Cardiac fibroblast (primary cell): ENCODE results near the gene ZNF586.
"Not testable (repeated sequence)": the region's sequence is repeated elsewhere in the genome, so short reads cannot be mapped to it uniquely, and the experiment has no call there.

Experiments used
- DNase-seq, 2 donors: peaks; one replicate each; pipeline versions ENCODE4 v3.0.0 to v3.0.0-alpha.2; 2010; ENCODE audit warnings: low read depth in 2 of 2
- H3K4me3 ChIP-seq, 2 donors: replicated peaks in 1 of 2; 1 replicate in 1 of 2; 2 replicates in 1 of 2; pipeline ENCODE4 v1.5.1; 2011; ENCODE audit warnings: low read depth in 2 of 2, low read length in 2 of 2, mild to moderate bottlenecking in 2 of 2, moderate library complexity in 1 of 2
- TF ChIP-seq, protein P1 (sequence below): IDR thresholded peaks from one replicate; pipeline ENCODE4 v1.5.1; 2011; ENCODE audit warnings: low read depth, mild to moderate bottlenecking, low read length, inconsistent platforms

The ZNF586 gene

DNA sequence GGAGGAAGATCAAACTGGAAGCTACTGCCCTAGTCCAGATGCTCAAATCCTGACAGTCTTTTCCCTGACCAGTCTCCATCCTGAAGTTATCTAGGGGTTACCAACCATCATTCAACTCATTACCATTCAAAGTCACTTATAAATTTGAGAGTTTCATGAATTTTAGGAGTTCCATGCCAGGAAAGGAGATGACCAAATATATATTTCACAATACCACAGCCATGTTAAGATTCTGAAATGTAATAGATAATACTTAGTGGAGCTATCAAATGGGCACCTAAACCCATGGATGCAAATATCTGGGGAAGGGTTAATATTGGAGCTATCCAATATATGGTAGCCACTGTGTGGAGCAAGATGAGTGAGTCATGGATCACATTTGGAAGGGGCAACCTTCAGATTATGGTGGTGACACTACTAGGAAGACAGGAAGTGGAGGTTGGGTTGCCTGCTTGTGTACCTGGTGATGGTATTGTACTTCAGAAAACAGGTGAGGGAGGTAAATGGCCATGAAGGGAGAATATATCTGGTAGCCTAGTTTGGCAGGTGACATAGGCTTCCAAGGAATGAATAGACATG is 18.7 kb downstream of the ZNF586 start:
- no peak overlapping the region for H3K4me3 ChIP-seq
- no peak for DNase-seq
- TF ChIP-seq, protein P1, sequence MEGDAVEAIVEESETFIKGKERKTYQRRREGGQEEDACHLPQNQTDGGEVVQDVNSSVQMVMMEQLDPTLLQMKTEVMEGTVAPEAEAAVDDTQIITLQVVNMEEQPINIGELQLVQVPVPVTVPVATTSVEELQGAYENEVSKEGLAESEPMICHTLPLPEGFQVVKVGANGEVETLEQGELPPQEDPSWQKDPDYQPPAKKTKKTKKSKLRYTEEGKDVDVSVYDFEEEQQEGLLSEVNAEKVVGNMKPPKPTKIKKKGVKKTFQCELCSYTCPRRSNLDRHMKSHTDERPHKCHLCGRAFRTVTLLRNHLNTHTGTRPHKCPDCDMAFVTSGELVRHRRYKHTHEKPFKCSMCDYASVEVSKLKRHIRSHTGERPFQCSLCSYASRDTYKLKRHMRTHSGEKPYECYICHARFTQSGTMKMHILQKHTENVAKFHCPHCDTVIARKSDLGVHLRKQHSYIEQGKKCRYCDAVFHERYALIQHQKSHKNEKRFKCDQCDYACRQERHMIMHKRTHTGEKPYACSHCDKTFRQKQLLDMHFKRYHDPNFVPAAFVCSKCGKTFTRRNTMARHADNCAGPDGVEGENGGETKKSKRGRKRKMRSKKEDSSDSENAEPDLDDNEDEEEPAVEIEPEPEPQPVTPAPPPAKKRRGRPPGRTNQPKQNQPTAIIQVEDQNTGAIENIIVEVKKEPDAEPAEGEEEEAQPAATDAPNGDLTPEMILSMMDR = no peak

DNA sequence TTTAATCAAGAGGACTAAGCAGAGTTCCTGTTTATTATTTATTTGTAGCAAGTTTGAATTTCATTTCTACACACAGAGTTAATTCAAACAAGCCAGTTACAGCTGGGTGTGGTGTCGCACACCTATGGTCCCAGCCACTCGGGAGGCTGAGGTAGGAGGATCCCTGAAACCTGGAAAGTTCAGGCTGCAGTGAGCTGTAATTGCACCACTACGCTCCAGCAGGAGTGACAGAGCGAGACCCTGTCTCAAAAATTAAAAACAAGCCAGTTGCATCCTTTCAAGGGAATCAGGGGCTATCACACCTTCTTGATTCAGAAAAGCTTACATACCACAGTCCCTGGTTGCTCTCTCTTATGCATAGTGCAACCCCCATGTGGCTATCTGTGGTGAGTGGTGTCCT is 19.8 kb downstream of the ZNF586 start:
- DNase-seq = no peak
- TF ChIP-seq, protein P1 = no peak
- no peak overlapping the region for H3K4me3 ChIP-seq

DNA sequence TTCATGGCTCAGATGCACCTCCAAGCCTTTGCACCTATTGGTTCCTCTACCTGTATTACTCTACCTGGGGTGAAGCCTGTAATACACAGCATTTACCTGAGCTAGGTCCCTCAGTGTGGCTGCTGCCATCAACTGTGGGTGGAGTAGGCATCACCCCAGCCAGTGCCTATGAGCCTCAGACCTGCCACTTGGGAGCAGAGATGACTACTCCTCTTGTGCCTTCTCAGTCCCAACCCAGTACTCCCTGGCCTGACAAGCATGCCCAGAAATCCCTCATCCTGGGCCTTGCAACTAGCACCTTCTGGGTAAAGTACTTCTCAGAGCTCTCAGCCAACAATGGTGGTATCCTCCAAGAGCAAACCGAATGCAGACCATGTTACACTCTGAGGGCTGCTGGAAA is 27.1 kb downstream of the ZNF586 start:
- not testable (repeated sequence) for H3K4me3 ChIP-seq, DNase-seq

DNA sequence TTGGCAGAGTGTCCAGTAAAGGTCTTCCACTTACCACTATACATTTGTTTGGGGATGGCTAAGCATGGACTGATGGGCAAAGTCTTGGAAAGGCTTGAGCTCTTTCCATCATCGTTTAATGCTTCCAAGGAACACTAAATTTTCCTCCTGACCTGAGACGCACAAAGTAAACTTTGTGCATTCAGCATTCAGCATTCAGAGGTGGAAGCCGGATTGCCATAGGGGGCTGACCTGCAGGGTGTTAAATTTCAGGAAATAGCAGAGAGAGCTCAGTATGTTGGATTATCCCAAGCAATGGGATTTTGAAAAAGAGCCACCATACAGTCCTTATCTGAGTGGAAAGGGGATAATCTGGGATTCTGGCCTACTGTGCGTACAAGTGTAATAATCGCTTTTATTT is 31.2 kb downstream of the ZNF586 start:
- TF ChIP-seq, protein P1 = no peak
- no peak overlapping the region for H3K4me3 ChIP-seq
- no peak for DNase-seq

DNA sequence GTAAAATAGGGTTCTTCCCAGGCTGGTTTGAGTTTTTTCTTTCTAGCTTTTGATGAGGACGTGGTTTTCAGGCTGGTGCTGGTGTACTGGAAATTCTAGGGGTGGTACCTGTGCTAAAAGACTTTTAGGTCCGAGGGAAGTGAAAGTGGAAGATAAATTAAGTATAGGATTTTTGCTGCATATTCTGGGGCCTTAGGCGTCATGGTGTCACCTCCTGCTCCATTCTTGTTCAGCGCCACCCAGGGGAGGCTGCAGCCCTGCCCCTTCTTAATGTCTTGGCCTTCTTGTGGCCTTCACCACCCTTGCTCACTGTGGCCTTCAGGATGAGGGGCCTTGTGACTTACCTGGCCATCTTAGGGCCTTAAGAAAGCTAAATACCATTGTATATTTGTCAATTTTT is 32.8 kb downstream of the ZNF586 start:
- TF ChIP-seq, protein P1 = no peak
- DNase-seq = no peak

DNA sequence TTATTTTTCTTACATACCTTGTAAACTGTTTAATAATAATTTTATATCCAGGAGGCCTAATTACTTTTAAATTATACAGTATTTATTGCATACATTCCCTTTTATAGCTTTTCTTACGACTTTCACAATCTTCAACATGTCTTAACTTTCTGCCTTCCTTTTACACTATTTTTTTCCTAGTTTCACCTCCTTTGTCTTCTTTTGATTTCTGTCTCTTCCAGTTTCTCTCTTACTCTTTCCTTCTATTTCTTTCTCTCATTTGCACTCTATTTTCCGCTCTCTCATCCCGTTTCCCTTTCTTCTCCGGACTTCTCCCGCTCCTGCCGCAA is 33.8 kb downstream of the ZNF586 start:
- no peak for DNase-seq
- TF ChIP-seq, protein P1 = no peak
- peak overlapping the region; percentile 52 to 69 for H3K4me3 ChIP-seq

More for the DNA sequence above, 32.8 kb downstream of the ZNF586 start:
- no peak overlapping the region for H3K4me3 ChIP-seq

DNA sequence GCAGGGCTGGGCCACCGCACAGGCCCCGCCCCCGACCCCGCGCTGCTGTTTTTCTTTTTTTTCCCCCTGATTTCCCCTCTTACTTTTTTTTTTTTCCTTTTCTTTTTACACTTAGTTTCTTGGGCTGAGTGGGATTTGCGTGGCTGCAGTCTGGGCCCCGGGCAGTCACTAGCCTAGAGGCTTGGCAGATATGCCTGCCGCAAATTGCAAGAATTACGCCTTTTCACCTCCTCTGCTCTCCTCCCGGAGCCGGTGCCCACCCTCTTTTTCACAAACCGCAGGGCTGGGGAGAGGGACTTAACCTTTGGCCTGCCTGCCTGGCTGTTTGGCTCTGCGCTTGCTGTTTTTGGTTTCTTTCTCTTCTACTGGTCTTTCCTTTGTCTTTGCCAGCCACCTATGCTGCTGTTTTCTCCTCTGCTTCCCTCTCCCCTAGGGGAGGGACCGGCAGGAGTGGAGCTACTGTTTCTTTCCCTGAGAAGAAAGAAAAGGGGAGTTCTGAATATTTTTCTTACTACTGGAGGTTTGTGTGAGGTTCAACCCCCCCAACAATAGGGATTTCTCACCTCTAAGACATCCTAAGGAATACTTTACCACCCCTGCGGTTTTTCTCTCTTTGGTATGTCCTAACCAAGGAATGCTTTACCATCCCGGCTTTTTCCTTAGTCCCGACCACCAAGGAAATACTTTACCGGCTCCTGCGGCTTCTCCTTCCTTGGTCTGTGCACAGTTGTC is 34.3 kb downstream of the ZNF586 start:
- TF ChIP-seq, protein P1 = no peak
- H3K4me3 ChIP-seq = peak overlapping the region; percentile 52 to 69
- peak; percentile 76 to 82 for DNase-seq
